Peyer's patch (tissue), 4 donors: Measurements from ENCODE around the gene TM4SF20.
A peak's percentile ranks its signal among the peaks of the same experiment; 100 is the strongest.

Experiments used
- CTCF ChIP-seq, 6 experiments: fragments of 450-650 bp in 4 of 6; fragments of 200-600 bp in 2 of 6; sonication (generic) in 1 of 6; IDR thresholded peaks; one replicate each; pipeline ENCODE4 v1.5.1; 2017 to 2019; ENCODE audit warnings: antibody characterized with exemption in 6 of 6, mild to moderate bottlenecking in 3 of 6, moderate library complexity in 1 of 6
- POLR2A ChIP-seq, 2 donors: fragments of 450-650 bp; IDR thresholded peaks; one replicate each; pipeline ENCODE4 v1.5.1; 2017; ENCODE audit warnings: antibody characterized with exemption in 2 of 2, mild to moderate bottlenecking in 2 of 2, moderate library complexity in 2 of 2

GRCh38 chr2:227324995-227325838, 53.9 kb downstream of the TM4SF20 start, which contains the start of gene MFF:
- TF ChIP-seq CTCF (IDR thresholded peaks at IDR 0.05) (peak in 3 of 6 experiments; percentile 2 to 9 (median 7)), POLR2A (IDR thresholded peaks at IDR 0.05) (peak; percentile 64 to 75)
